ENCODE results near the gene TUBA3C.
"Not testable (repeated sequence)": the region's sequence is repeated elsewhere in the genome, so short reads cannot be mapped to it uniquely, and the experiment has no call there.

TUBA3C gene

DNA sequence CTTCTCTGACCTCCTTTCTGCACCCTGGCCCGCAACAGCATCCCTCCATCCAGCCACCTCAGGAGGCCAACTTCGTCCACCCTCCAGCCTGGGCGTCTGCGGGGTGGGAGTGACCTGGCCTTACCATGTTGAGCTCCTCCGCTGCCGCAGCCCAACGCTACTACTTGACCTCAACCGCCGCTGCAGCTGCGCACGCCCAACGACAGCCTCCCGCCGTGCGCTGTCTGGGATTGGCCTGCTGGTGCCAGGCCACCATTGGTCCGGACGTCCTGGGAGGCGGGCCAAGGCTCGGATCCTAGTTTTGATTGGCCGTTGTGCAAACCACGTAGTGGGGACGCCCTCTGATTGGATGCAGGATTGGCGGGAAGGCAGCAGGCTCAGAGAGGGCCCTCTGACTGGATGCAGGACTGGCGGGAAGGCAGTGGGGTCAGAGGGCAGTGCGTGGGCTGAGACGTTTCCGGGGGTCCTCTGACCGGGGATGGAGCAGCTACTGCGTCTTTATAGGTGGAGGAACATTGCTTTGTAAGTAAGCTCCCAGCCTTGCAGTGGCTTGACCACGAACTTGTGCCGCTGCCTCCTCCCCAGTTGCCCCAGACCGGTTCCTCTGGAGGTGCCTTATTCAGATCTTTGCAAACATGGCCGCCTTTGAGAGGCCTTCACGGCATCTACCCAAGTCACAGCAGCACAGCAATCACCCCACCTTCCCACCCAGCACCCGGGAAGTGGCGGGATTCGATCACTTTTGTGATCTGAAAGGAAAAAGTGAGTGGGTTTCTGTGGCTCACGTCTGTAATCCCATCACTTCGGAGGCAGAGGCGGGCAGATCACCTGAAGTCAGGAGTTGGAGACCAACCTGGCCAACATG is at the start of gene TUBA3C:
TSS of gene TUBA3C (minus strand) at position 204 of the 865 bp plus-strand sequence. CDS start at position 127, 77 bp downstream.
- no peak for DNase-seq

DNA sequence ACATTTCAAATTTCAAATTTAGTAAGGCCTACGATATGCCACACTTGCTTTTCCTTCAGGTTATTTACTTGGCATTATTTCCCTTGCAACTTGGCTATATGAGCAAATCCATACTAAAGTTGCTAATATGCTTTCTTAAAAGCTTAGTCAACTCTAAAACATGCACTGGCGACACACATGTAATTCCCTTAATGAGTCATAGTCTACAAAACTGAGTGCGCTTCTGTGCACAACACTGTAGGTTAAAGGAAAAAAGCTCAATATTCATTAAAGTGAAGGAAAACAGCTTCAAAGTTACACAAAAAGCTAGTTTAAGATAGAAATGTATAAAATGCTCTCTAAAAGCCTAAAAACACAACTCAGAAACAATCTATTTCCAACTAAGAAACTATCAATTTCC is 25.8 kb upstream of the TUBA3C start:
- DNase-seq, result not testable (repeated sequence)

DNA sequence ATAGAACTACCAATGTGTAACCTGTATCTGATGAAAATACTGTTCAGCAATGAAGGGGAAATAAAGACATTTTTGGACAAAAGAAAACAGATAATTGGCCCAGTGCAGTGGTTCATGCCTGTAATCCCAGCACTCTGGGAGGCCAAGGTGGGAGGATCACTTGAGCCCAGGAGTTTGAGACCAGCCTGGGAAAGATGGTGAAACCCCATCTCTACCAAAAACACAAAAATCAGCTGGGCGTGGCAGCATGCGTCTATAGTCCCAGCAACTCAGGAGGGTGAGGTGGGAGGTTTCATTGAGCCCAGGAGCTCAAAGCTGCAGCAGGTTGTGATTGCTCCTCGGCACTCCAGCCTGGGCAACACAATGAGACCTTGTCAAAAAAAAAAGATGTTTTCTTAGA is 11.0 kb upstream of the TUBA3C start:
- DNase-seq, result not testable (repeated sequence)

- not testable (repeated sequence) for DNase-seq
Measured at GRCh38 chr13:19189911-19190310, 8.3 kb upstream of the TUBA3C start.

DNA sequence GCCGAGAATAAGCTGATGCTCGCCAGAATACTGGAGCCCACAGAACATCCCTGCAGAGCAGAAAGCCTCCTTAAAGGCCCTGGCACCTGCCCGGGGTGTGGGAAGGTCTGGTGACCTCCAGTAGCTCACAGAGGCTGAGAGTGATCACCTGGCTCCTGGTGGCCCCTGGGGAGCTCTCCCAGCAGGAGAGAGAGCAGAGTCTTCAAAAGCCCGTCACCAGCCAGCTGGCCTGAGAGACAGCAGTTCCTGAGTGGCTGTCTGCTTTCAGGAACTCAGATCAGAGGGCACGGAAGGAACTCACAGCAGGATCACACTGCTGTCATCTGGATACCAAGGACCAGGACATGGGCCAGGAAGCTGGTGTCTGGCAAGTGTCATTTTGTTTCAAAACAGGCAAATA is 7.7 kb upstream of the TUBA3C start:
- DNase-seq, result not testable (repeated sequence)

GRCh38 chr13:19185865-19186645 is 4.4 kb upstream of the TUBA3C start:
- DNase-seq, result no peak

DNA sequence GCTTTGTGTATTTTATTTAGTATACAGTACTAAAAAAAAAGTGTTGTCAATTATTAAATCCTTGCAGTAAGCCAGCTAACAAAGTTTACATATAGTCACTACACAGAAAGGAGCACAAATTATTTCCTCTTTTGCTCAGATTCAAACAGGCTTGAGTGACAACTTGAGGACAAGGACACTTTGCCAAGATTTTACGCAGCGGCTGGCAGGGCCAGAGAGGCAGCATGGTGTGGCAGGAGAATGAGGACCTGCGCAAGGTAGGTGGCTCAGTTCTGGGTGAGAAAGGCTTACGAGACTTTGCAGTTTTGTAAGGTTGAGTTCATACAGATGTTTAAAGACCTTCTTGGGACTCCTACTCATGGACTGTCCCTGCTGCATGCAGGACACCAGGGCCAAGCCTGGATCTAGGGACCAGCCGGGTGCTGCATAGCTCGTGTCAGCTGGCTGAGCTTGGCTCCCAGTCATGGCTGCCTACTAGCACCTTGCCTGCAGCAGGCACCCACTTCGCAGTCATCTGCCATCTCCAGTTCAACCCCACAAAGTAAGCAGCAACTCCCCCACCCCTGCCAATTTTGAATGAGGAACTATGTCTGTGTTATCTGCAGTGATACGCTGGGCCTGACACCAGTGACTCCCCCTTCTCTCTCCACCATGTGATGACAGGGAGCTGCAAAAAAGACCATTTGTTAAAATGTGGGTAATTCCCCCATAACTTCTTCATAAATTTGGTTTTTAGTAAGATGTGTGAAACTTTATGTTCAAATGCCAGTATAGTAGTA is 3.7 kb upstream of the TUBA3C start:
- DNase-seq, result no peak

GRCh38 chr13:19184176-19184575 is 2.6 kb upstream of the TUBA3C start:
- DNase-seq, result no peak

DNA sequence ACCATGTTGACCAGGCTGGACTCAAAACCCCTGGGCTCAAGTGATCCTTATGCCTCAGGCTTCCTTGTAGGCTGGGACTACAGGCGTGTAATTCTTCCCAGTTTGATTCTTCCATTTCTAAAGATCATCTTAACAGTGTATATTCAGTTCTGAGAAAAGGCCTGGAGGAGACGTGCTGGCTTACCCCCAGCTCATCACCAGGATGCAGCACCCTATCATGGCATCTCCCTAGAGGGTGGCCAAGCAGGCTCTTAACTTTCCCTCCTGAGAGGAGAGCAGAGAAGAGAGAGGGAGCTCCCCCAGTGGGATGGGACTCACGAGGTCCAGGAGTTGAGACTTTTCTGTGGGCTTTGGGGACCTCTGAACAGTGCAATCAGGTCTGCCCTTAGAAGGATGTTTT is 2.1 kb upstream of the TUBA3C start:
- DNase-seq, result no peak

DNA sequence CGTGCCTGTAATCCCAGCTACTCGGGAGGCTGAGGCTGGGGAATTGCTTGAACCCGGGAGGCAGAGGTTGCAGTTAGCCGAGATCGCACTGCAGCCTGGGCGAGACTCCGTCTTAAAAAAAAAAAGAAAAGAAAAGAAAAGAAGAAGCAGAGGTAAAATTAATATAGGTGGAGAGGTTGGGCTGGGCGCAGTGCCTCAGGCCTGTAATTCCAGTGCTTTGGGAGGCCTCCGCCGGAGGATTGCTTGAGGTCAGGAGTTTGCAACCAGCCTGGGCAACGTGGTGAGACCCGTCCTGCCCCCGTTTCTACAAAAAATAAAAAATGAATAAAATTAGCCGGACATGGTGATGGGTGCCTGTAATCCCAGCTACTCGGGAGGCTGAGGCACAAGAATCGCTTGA is 912 bp upstream of the TUBA3C start:
- no peak for DNase-seq

DNA sequence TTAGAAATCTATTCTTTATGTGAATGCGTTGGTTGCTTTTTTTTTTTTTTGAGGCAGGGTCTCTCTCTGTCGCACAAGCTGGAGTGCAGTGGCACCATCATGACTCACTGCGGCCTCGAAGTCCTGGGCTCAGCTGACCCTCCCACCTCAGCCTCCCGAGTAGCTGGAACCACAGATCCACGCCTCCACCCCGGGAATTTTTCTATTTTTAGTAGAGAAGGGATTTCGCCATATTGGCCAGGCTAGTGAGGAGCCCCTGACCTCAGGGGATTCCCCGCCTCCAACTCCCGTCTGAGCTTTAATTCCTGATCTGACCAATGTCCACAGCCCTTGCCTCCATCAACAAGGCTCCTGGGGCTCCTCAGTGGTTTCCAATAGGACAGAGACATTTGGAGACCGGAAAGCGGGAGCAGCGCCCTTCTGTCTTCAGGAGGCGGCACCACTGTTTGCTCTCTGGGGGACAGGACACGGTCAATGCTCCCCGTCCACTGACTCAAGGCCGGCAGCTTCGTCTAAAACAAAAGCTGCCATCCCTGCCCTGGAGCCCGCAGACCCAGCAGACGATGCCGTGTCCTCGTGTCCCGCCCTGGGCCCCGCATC is 503 bp downstream of the TUBA3C start:
- DNase-seq, result no peak

GRCh38 chr13:19179916-19180315 is 1.7 kb downstream of the TUBA3C start:
- no peak for DNase-seq

- DNase-seq, result no peak
Measured at GRCh38 chr13:19178901-19179593, 2.6 kb downstream of the TUBA3C start.

DNA sequence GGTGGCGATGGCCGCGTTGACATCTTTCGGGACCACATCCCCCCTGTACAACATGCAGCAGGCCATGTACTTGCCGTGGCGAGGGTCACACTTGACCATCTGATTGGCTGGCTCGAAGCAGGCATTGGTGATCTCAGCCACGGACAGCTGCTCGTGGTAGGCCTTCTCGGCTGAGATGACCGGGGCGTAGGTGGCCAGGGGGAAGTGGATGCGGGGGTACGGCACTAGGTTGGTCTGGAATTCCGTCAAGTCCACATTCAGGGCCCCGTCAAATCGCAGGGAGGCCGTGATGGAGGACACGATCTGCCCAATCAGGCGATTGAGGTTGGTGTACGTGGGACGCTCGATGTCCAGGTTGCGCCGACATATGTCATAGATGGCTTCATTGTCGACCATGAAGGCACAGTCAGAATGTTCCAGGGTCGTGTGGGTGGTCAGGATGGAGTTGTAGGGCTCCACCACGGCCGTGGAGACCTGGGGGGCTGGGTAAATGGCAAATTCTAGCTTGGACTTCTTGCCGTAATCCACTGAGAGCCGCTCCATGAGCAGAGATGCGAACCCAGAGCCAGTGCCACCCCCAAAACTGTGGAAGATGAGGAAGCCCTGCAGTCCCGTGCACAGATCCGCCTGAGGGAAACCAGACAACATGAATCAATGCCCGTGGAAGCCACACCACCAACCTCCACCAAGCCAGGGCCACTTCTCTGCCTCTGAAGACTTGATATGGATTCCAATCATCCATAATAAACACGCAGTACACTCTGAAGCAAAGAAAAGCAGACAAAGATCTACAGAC is 4.4 kb downstream of the TUBA3C start:
- not testable (repeated sequence) for DNase-seq

- DNase-seq, result no peak
Measured at GRCh38 chr13:19173752-19174151, 7.9 kb downstream of the TUBA3C start.

- no peak for DNase-seq
Measured at GRCh38 chr13:19172647-19173030, 9.0 kb downstream of the TUBA3C start.

- no peak for DNase-seq
Measured at GRCh38 chr13:19172007-19172646, 9.5 kb downstream of the TUBA3C start.

DNA sequence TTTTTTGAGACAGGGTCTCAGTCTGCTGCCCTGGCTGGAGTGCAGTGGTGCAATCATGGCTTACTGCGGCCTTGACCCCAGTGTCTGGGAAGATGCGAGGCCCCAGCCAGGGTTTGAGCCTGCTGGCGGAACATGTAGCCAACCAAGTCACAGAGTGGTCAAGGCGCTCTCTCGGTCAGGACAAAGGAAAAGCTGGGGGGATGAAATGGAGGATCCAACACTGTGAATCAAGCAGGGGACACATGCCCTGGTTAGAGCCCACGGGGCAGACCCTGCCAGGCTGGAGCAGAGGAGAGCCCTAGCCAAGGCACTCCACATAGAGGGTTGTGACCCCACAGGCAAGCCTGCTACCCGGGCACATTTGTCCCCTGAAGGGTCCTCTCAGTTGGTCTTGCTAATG is 10.1 kb downstream of the TUBA3C start:
- DNase-seq, result no peak

DNA sequence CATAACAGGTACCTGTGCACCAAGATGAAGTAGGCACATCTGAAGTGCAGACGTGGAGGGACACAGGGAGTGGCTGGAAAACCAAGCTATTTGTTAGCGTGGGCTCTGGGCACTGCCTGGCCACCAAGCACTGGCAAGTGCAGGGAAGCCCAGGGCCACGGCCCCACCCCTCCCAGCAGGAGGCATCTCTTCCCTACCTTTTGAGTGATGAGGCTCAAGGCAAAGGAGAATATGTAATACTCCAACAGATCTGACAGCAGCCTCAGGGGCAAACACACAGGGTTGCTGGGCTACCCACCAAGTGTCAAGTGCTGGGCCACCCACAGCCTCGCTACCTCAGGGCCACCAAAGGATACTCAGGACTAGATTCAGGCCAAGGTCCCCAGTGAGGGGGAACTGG is 11.6 kb downstream of the TUBA3C start:
- DNase-seq, result no peak

- DNase-seq, result no peak
Measured at GRCh38 chr13:19169496-19169895, 12.1 kb downstream of the TUBA3C start.

DNA sequence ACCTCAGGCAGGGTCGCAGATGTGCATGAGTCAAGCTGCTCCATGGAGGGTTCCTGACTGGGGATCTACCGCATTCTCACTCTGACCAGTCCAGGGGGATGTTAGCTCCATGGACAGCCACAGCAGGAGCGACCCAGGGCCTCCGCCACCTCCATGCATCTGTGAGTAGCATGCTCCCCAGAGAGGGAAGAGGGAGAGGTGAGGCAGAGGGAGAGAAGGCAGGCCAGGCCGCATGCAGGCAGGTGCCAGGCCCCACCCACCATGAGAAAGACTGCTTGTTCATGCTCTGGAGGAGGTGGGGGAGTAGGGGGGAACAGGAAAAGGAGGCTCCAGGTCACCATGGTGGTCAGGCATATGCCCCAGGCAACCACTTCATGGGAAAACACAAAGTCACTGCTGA is 20.3 kb downstream of the TUBA3C start:
- no peak for DNase-seq

Measured in activated CD4-positive, alpha-beta T cell treated with anti-CD3 and anti-CD28 coated beads for 1 hour (primary cell).